ENCODE measurements around the gene ACOT8. TPM values are rescaled to one million over a fixed set of nuclear protein-coding genes. Genes with fewer than 3 reads are reported as not detected.
A peak's percentile ranks its signal among the peaks of the same experiment; 100 is the strongest.

ACOT8 gene
- total and polyA plus RNA-seq, 10 of the 15 experiments (the other 5 are each of a cell fraction or from before 2014, with no cell fraction given): 5.1 to 47.9 (median 31.8) TPM

DNA sequence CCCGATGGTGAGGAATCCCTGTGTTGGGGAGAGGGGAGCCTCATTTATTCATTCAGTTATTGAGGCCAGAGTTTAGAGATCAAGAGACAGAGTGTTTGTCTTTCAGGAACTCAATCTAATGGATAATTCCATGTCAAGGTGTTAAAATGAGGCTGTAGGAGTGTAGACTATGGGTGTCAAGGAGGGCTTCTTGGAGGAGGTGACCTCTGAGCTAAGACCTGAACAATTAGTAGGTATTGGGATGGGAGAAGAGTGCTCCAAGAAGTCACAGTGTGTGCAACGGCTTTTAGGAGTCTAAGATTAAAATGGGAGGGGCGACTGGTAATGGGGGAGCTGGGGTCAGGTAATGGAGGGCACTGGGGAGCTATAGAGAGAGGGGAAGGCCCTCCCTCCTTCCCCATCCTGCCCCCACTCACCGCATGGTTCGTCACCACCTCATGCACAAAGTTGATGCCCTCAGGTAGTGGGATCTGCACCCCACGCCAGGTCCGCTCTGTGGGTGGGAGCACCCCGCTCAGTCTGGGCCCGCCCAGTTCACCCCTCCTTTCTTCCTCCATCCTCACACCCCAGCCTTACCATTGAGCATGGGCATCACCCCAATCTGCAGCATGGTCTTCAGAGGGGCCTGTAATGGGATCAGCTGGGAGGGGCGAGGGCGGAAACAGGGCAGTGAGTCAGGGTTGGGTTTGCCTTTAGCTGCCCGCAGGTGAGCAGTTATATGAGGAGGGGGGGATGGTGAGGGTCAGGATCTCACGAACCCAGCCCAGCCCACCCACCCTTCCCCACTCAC lies 42.0 kb upstream of the ACOT8 start:
- H3K36me3 ChIP-seq (ENCODE audit: control insufficient read depth in 2 of 2, insufficient read depth in 2 of 2, low read length in 1 of 2): peaks cover 0 to 3% of the 10 kb centered on the region in 2 experiments; a peak in 2 of 4 replicates
- no peak overlapping the region for H3K27ac ChIP-seq (ENCODE audit: control insufficient read depth, insufficient read depth)
- POLR2A ChIA-PET: interaction anchor here (0.6 kb wide), 1 partner anchor 10 kb away, joined by 3 read pairs; no protein-coding TSS in a partner anchor
- CTCF ChIA-PET: no interaction called here
- in situ Hi-C loops (cut with MboI): no loop called here
- H4K20me1 ChIP-seq (ENCODE audit: control insufficient read depth, insufficient read depth): no peaks in the 10 kb centered on the region
- H3K79me2 ChIP-seq (ENCODE audit: control insufficient read depth, insufficient read depth, low read length): no peaks in the 10 kb centered on the region
- H3K4me1 ChIP-seq (ENCODE audit: control insufficient read depth, insufficient read depth, low read length): no peaks in the 10 kb centered on the region
- FAIRE-seq (no peak), ATAC-seq (no peak), DNase-seq (ENCODE audit: low read depth, low spot score) (no peak)
- WGBS (ENCODE audit: insufficient coverage, insufficient replicate concordance, low lambda C conversion rate, missing lambda C conversion rate): 90% methylated on average over 12 of the region's 13 CpGs
- no peak overlapping the region for H3K4me2 ChIP-seq (ENCODE audit: control insufficient read depth, insufficient read depth)
- no peak overlapping the region for H3K4me3 ChIP-seq
- RAD21 ChIA-PET (ENCODE audit: unreplicated experiment): no interaction called here
- SMC1A ChIA-PET (ENCODE audit: uncharacterized antibody, unreplicated experiment): no interaction called here
- TF ChIP-seq EZH2 (IDR thresholded peaks at IDR 0.05; ENCODE audit: borderline replicate concordance, control insufficient read depth, low read depth, low read length): no peak
- TF ChIP-seq POLR2A (IDR thresholded peaks at IDR 0.05; ENCODE audit: low read depth, low read length): peak; percentile 30; the same call in 1 of the 2 replicates
- TF ChIP-seq, protein P1, sequence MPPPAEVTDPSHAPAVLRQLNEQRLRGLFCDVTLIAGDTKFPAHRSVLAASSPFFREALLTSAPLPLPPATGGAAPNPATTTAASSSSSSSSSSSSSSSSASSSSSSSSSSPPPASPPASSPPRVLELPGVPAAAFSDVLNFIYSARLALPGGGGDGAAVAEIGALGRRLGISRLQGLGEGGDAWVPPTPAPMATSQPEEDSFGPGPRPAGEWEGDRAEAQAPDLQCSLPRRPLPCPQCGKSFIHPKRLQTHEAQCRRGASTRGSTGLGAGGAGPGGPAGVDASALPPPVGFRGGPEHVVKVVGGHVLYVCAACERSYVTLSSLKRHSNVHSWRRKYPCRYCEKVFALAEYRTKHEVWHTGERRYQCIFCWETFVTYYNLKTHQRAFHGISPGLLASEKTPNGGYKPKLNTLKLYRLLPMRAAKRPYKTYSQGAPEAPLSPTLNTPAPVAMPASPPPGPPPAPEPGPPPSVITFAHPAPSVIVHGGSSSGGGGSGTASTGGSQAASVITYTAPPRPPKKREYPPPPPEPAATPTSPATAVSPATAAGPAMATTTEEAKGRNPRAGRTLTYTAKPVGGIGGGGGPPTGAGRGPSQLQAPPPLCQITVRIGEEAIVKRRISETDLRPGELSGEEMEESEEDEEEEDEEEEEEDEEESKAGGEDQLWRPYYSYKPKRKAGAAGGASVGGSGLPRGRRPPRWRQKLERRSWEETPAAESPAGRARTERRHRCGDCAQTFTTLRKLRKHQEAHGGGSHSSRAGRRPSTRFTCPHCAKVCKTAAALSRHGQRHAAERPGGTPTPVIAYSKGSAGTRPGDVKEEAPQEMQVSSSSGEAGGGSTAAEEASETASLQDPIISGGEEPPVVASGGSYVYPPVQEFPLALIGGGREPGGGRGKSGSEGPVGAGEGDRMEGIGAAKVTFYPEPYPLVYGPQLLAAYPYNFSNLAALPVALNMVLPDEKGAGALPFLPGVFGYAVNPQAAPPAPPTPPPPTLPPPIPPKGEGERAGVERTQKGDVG (CRISPR knock-in tag; IDR thresholded peaks at IDR 0.05): no peak
- intact Hi-C loops (cut with micrococcal nuclease; ENCODE audit: unreplicated experiment): no loop called here
- H3K9me3 ChIP-seq (replicated peaks; ENCODE audit: control insufficient read depth, insufficient read depth, low read length): no peaks in the 10 kb centered on the region
- TSS peak; percentile 50 for BruUV-seq (replicated peaks)
- H3K27me3 ChIP-seq (replicated peaks in 1 of 2; ENCODE audit: control insufficient read depth in 2 of 2, insufficient read depth in 2 of 2, low read length in 1 of 2): no peaks in the 10 kb centered on the region
- no peak overlapping the region for H2AFZ ChIP-seq (ENCODE audit: control insufficient read depth, low read depth, low read length)
- H3K9ac ChIP-seq (ENCODE audit: control insufficient read depth, insufficient read depth, low read length): no peak overlapping the region

Measured in GM12878 (cell line).